Activated T-helper 9 cell treated with anti-CD3 and anti-CD28 coated beads, Interleukin-2, amount 50 U/mL, for 16 hours (primary cell): Measurements from ENCODE around the gene PALLD.
"Not testable (repeated sequence)": the region's sequence is repeated elsewhere in the genome, so short reads cannot be mapped to it uniquely, and the experiment has no call there.

Experiments used
- DNase-seq: peaks from one replicate; pipeline ENCODE4 v3.0.0-alpha.2; 2020; ENCODE audit warnings: low read depth

The PALLD gene

DNA sequence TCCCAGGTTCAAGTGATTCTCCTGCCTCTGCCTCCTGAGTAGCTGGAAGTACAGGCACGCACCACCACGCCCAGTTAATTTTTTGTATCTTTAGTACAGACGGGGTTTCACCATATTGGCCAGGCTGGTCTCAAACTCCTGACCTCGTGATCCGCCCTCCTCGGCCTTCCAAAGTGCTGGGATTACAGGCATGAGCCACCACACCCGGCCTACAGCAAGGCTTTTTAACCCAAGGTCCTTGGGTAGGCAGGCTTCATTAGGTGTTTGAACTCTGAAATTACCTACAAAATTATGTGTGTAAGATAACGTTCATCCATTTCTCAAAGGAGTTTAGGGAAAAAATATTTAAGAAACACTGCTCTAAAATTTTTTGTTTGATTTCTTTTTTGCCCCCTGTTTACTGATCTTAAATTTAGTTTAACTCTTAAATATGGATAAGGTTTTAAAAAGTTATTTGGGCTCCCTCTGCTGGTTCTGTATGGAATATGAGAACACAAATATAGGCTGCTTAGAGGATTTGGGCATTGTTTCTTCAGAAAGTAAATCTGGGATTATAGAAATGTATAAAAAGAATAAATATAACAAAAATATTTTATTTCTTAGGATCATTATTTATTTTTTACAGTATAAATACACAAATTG is 420.4 kb downstream of the PALLD start:
- no peak for DNase-seq

DNA sequence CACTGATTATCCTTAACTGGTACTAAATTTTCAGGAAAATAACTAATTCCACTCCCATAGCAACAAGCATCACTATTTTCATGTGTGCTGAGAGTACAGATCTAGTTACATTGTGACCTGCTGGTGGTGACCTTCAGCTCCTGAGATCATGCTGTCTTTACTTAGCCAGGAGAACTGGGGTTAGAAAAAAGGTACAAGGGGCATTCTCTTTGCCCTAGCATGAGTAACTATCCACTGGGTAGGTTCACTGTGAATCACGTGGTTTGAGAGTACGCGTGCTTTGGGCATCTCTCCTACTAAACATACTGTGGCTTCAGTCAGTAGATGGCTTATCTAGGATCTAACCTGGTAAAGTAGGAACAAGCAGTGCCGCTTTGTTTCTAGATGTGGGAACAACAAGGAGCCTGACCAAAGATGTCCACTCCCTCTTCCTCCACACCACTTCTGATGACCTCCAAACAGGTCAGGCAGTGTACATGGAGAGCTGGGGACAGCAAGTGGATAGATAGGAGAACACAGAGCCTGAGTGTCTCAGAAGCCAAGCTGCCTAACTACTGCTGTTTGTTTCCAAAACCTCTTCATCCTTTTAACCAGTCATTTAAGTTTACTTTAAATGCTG is 423.0 kb downstream of the PALLD start:
- no peak for DNase-seq

DNA sequence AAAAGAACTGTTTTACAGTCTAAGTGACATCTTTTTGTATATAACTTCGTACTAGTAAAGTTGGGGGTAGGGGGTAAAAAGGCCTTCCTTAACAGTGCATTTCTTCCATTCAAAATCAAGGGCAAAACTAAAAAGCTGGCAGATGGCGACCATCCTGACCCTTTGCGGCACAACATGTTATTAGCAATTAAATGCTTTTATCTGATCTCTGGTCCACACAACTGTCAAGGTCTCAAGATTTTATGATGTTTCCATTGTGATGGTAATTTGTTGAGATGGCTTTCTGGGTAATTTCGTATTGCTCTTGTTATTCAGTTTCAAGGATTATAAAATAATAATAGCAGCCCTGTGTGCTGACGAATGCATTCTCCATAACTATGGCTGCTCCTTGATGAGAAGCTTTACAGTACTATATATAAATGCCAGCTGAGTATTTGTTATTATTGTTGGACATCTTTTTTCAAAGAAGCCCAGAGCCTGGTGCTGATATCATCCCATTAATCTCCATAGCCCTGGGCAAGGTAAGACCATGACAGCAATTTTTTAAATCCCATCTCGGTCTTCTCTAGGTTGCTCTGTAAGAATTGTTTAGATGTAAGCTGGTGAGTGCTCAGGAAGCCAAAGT is 423.7 kb downstream of the PALLD start:
- no peak for DNase-seq

DNA sequence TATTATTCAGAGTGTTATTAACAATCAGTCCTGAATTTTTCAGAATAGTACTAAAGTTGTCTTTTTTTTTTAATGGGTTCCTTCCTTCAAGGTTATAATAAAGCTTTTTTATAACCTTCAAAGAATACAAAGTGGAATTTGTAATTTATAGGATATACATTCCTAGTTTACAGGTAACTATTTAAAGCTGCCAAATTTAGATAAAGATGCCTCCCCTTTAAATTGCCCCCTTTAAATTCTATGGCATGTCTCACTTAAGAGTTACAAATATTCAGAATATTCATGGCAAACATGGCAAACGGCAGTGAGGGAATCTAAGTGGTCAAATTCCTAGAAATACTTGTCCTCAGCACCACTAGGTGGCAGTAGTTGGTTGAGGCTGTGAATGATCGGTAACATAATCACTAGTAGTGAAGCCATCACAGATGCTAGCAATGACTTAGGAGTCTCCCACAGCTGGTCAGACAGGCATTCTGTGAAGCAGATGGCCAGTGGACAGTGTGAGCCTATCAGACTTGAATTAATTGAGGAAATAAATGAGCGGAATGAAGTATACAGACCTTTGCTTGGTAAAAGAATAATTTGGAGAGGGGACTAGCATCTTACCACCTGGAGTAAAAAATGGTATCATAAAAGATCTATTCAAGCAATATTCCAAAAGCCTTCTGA is 426.8 kb downstream of the PALLD start:
- DNase-seq, result peak; percentile 6

DNA sequence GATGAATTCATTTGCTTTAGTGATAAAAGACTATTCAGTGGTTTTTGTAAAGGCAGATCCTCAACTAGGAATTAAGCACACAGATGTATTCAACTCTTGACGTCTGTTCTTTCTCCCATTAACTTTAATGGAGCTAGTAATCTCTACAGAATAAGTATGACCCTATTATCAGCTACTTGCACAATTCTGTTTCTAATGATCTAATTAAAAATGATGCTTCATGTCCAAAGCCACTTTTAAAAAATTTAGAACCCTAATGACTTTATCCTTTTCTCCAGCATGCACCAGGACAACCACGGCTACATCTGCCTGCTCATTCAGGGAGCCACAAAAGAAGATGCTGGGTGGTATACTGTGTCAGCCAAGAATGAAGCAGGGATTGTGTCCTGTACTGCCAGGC is 427.8 kb downstream of the PALLD start:
- DNase-seq, result no peak

DNA sequence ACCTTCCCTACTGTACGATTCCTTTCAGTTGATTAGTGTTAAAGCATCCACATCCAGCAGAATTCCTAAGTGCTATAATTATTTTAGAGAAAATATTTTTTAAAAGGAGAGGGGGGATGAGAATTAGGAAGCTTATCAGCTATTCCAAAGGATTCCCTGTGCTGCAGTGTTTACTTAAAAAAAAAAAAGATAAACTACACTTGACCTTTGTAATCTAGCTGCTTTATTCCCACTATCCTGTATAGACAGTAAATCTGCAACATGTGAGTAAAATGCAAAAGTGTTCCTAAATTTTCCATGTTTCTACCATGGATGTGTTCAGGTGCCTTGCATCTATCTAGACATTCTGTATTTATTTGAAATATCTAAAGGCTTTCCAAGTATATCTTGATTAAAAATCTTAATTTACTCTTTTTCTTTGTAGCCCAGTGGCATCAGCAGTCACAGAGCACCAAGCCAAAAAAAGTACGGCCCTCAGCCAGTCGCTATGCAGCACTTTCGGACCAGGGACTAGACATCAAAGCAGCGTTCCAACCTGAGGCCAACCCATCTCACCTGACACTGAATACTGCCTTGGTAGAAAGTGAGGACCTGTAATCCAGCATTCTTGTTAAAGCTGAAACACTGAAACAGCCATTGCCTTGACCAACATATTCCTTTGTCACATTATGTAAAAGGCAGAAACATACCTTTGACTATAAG is 429.1 kb downstream of the PALLD start:
- DNase-seq, result no peak

DNA sequence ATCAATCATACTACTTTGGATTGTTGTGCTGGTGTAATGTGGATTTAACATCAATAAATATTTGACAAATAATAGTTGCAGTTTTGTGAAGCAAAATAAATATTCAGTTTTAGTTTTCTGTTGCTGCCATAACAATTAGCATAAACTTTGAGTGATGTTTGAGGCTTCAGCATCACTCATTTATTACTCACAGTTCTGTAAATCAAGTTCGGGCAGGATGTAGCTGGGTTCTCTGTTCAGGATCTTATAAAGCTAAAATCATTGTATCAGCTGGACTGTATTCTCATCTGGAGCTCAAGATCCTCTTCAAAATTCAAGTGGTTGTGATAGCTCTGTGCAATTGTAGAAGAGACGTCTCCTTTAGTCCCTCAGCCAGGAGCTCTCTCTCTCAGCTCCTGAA is 431.5 kb downstream of the PALLD start:
- DNase-seq, result no peak

DNA sequence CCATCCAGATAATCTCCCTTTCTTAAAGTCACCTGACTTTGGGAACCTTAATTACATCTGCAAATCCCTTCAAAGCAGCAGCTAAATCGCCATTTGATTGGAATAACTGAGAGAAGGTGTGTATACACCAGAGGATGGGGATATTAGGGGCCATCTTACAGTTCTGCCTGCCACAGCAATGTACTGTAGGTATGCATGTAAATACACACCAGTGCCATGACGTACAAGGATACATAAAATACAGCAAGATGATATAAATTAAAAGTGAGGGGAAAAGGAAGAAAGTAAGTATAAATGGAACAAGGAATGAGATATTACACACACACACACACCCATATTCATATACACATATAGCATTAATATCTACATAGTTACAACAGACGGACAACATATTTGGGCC is 432.0 kb downstream of the PALLD start:
- no peak for DNase-seq

DNA sequence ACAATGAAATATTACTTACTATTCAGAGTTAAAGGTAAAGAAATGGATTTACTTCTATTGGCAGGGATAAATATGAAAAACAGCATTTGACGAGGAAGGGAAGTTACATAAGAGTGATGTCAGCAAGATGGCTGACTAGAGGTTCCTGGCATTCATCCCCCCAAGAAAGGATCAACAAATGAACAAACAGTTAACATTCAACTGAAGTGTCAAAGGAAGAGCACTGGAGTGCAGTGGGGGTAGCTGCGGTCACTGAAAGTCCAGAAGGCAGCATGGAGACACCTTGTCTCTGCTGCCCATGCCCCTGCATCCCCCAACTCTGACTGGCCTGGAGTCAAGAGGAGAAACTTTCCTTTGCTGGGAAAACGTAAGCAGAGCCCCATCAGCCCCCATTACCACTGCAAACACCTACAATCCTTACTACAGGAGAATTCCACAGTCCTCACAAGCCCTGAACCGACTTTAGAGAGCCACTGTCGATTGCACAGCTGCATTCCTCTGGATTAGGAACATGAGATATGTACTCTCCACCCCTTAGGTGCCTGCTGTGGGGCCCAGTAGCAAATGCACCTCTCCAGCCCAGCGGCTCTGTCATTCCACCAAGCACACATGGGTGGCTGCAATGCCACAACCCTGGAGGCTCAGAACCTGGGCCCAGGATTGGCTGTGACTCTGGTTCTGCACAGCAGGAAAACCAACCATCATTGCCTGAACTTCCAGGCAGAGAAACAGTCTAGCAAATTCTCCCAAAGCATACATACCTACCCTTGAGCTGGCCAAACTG is 433.8 kb downstream of the PALLD start:
- no peak for DNase-seq

DNA sequence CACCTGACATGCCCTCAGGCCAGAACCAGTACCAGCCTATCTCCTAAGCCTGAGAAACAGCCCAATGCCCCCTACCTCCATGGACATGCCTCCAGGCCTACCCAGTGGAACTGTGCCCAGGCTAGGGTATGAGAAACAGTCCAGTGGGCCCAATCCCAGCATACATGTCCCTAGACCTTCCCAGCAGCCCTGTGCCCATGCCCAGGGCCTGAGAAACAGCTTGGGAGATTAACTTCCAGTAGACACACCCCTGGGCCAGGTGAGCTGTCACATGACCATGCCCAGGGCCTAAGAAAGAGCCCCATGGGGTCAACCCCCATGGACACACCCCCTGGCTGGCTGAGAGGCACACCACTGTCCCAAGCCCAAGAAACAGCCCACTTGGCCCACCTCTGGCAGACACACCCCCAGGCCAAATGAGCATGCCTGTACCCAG is 434.4 kb downstream of the PALLD start:
- no peak for DNase-seq

DNA sequence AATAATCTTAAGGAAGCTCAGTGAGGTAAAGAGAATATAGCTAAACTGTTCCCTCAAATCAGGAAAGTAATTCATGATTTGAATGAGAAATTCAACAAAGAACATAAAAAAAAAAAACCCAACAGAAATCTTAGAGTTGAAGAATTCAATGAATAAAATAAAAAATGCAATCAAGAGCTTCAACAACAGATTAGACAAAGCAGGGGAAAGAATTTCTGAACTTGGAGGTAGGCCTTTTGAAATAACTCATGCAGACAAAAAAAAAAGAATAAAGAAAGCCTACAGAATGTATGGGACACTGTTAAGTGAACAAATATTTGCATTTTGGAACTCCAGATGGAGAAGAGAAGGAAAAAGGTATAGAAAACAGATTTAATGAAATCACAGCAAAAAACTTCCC is 435.3 kb downstream of the PALLD start:
- DNase-seq, result no peak

DNA sequence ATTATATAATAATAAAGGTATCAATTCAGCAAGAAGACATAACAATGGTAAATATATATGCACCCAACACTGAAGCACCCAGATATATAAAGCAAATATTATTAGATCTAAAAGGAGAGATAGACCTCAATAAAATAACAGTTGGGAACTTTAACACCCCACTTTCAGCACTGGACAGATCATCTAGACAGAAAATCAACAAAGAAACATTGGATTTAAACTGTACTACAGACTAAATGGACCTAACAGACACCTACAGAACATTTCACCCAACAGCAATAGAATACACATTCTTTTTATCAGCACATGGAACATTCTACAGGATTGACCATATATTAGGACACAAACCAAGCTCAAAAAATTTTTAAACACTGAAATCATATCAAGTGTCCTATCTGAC is 436.6 kb downstream of the PALLD start:
- no peak for DNase-seq

DNA sequence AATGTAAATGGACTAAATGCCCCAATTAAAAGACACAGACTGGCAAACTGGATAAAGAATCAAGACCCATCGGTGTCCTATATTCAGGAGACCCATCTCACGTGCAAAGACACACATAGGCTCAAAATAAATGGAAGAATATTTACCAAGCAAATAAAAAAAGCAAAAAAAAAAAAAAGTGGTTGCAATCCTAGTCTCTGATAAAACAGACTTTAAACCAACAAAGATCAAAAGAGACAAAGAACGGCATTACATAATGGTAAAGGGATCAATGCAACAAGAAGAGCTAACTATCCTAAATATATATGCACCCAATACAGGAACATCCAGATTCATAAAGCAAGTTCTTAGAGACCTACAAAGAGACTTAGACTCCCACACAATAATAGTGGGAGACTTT is 440.6 kb downstream of the PALLD start:
- not testable (repeated sequence) for DNase-seq

DNA sequence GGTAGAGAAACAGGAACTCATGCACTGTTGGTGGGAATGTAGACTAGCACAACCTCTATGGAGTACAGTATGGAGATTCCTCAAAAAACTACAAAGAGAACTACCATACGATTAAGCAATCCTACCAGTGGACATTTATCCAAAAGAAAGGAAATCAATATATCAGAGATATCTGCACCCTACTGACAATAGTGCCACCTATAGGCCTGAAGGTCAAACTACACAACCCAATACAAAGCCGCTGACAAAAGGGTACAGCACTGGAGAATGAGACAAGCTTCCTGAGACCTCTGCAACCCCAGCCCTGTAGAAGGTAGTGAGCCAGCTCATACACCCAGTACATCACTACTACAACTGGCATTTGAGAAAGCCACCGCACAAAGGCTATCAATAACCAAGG is 446.1 kb downstream of the PALLD start:
- DNase-seq, result no peak

DNA sequence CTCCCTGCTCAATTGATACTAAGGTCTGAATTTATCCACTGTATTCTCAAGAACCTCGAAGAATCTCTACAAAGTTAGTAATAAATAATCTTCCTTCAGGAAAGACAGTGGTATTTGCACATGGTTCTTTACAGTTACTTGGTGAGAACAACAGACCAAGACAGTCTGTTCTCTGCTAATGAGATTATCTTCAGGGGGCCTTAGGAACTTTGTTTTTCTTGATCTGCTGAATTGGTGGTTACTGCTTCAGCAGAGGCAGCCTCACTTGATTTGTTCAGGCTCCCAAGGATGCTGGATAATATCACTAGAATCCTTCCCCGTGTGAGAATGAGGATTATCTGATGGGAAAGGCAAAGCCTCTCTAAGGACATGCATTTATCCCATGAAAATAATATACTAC is 448.4 kb downstream of the PALLD start:
- no peak for DNase-seq

DNA sequence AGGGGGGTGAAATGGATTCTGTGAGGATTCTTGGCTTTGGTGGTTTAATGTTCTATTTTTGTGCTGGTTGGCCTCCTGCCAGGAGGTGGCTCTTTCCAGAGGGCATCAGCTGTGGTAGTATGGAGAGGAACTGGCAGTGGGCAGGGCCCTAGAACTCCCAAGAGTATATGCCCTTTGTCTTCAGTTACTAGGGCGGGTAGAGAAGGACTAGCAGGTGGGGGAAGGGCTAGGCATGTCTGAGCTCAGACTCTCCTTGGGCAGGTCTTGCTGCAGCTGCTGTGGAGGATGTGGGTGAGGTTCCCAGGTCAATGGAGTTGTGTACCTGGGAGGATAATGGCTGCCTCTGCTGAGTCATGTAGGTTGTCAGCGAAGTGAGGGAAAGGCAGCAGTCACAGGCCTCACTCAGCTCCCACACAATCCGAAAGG is 456.0 kb downstream of the PALLD start:
- DNase-seq, result not testable (repeated sequence)

DNA sequence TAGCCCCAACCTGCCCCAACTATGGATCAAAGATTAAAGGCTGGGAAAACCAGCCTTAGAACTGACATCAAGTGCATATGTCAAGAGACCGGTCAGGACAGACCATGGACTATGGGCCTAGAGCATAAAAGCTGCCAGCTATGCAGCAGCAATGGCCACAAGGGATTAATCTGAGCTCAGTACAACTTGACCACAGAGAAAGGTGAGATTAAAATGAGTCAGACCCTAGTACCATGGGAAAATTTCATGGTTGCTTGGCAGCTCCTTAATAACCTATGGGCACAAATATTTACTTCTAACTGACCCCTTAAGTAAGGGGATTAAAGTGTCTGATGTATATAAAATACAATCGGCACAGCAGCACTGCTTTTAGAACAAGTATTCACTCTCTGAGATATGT is 458.8 kb downstream of the PALLD start:
- DNase-seq, result no peak

DNA sequence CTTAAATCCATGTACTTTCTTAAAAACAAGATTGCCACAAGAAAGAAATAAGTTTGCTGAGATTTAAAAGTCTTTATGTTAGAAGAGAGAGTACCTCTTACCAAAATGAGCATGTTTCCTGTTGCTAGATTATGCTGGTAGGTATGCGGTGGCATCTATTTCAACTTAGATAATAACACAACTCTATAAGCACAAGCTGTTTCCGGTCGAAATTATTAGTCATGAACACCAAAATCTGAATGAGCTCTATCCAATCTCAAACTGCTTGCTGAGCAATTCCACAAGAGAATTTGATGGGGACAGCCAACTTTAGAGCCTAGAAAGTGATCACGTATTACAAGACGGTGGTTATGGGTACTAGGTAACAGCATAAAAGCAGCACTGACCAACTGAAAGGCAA is 463.9 kb downstream of the PALLD start:
- DNase-seq, result no peak

DNA sequence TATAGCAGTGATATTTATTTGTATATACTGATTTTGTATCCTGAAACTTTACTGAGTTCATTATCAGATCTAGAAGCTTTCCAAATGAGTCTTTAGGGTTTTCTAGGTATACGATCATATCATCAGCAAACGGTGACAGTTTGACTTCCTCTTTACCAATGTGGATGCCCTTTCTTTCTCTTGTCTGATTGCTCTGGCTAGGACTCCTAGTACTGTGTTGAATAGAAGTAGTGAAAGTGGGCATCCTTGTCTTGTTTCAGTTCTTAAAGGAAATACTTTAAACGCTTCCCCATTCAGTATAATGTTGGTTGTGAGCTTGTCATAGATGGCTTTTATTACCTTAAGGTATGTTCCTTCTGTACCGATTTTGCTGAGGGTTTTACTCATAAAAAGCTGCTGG is 475.7 kb downstream of the PALLD start:
- no peak for DNase-seq
